Measurements from ENCODE around the gene B3GLCT.
A peak's percentile ranks its signal among the peaks of the same experiment; 100 is the strongest.
"Not testable (repeated sequence)": the region's sequence is repeated elsewhere in the genome, so short reads cannot be mapped to it uniquely, and the experiment has no call there.

B3GLCT gene

DNA sequence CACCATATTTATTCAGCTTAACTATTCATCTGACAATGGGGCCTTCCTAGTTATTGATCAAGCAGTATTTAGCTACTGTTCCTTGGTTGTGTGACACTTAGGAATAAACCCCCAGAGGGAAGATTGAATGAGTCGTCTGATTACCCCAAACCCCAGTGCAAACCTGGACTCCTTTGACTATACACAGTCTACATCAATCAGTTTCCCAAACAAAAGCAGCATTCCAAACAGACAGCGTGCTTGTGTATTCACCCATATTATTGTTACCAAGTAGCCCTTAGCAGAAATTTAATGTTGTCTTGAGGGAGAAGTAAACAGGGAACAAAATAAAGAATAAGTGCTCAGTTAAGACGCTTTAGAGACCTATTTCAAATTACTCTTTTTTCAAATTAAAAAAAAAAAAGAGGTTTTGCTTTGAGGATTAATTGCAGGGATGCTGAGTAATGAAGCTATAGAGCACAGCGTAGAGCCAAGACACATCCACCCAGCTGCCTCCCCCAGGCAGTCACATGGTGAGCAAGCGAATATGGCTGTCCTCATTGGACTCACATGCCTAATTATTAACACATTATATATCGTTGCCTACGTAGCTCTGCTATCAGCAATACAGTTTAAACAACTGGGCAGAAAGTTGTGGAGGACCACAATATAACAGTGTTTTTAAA, 14.7 kb upstream of the B3GLCT start:
- no peak for DNase-seq

DNA sequence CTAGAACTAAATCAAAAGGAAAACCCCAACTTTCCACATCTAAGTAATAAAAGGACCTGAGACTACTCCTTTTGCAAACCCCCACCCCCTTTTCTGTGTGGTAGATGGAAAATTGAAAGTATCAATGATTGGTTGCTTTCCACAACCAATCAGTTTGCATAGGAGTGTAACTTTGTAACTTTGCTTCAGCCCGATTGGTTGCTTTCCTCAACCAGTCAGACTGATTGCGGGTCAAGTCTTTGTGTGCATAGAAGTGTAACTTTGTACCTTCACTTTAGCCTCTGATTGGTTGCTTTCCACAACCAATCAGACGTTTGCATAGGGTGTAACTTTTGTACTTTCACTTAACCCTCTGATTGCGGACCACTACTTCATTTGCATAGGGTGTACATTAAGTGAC, 8.0 kb upstream of the B3GLCT start:
- DNase-seq, result no peak

- DNase-seq, result no peak
These were observed 7.5 kb upstream of the B3GLCT start for GRCh38 chr13:31192306-31192705.

DNA sequence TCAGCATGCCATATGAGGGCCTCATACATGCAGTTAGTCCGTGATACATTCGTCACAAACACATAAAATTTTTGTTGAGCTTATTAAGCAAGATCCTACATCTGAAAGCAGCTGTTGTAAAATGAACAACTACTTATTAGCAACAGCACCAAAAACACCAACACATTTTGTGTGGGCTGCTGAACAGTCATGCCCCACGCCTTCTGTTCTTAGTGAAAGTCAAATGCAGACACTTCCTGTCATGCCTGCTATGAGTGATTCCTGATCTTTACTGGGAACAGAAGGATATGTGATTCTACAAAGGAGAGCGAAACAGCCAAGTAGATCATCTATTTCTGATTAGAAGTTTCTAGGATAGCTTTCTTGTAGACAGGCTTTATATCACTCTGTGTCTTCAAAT, 4.2 kb upstream of the B3GLCT start:
- no peak for DNase-seq

GRCh38 chr13:31196992-31197391, 2.8 kb upstream of the B3GLCT start:
- no peak for DNase-seq

DNA sequence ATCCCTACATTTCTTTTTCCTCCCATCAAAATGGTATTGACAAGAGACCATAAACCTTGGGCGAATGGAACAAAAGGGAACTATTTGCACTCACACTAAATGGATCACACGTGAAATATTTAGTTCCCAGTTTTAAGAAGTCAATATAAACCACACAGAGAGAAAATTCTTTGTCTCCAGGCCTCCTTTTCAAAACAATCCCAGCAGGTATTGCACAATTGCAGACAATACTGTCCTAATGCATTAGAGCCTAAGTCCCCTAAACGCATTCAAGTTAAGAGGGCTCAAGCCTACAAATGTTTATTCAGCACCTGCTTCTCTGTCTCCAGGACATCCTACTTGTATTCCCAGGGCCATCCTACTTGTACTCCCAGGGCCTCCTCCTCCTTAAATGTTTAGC, 1.3 kb upstream of the B3GLCT start:
- no peak for DNase-seq

- no peak for DNase-seq
These were observed 287 bp upstream of the B3GLCT start for GRCh38 chr13:31199527-31199848.

DNA sequence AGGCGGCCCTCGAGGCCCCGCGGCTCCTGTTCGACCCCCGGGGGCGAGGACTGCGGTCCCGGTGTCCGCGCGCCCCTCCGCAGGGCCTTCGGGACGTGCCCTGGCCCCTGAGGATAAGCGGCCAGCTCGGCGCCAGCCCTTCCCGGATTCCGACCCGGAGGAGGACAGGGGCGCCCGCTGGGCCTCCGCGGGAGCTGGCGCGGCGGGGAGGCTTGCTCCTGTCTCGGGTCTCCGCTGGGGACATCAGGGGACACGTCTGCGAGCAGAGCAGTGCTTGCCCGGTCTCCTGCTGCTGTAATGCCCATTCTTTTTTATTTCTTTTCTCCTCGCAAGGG, 829 bp downstream of the B3GLCT start:
- peak; percentile 67 for DNase-seq

- DNase-seq, result no peak
These were observed 1.7 kb downstream of the B3GLCT start for GRCh38 chr13:31201341-31202031.

DNA sequence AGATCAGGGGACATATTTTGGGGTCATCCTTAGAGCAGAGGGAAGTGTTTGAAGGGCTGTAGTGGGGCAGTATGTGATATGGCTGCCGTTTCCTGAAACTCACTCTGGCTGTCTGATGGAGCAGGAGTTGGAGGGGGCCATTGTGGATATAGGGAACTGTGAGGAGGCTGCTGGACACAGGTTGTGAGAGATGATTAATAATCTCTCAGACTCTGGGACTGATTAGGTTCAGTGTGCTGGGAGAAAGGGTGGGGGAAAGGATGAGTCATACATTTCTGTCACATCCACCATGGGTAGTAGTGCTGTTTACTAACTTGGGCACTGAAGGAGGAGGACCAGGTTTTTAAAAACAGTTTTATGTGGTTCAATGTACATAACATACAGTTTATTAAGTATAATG, 4.8 kb downstream of the B3GLCT start:
- no peak for DNase-seq

- no peak for DNase-seq
These were observed 8.1 kb downstream of the B3GLCT start for GRCh38 chr13:31207661-31208552.

DNA sequence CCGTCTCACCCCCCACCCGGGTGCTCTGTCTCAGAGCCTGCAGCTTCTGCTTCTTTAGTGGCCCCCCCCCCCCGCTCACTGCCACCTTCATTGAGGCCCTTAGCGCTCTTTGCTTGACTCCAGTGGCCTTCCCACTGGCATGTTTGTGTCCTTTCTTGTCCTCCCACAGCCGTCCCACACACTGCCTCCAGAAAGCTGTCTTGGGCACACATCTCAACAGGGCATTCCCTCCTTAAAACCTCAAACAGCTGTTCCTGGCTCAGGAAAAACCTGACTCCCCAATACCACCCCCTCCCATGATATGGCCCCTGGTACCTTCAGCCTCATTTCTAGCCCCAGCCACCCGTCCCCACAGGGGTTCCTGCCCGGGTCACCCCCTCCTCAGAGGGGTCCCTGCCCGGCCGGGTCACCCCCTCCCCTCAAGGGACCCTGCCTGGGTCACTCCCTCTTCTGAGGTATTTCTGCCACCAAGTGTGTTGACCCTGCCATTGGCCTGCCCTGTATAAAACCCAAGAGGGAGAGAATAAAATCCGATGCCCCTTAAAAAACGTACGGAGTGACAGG, 8.9 kb downstream of the B3GLCT start:
- no peak for DNase-seq

DNA sequence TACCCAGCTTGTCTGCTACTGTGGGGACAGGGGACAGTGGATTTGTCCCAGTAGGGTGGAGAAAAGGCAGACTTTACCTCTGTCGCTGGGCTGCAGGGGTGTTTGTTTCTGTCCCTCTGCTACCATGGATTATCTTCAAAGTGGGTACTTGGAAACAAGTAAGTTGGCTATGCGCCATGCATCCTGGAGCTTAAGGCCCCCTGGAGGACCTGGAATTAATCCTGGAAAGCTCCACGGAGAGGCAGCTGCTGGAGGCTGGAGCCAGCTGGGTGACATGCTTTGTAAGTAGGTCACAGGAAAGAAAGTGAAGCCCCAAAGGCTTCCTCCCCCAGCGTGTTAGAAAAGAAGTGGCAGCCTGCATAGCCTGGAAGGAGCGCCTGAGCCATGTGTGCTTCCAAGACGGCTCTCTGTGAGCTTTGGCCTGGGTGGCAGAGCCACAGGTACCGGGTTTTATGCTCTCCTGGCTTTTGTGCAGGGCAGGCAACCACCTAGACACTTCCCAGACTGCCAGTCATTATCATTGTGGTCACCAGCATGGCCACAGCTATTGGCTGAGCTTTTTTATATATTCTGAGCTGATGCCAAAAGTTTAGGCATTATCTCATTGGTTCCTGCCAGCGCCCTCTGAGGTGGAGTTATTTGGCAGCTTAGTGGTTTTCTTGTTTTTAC, 9.5 kb downstream of the B3GLCT start:
- DNase-seq, result no peak

DNA sequence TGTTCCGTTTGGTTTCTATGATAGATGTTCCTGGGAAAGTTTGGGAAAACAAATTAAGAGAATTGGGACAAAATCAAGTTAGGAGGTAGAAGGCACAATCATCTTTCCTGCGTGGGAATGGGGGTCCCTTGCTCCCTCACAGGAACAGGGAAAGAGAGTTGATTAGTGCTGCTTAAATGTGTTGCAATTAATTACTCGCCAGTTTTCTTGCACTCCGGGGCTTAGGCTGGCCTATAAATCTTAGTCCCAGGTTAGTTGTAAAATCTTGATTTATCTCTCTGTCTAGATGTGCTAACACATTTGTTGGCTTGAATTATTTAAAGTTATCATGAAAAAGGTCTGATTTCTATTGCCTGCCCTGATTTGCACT, 10.1 kb downstream of the B3GLCT start:
- DNase-seq, result no peak

- no peak for DNase-seq
These were observed 14.0 kb downstream of the B3GLCT start for GRCh38 chr13:31213651-31214289.

- no peak for DNase-seq
These were observed 14.7 kb downstream of the B3GLCT start for GRCh38 chr13:31214435-31214834.

DNA sequence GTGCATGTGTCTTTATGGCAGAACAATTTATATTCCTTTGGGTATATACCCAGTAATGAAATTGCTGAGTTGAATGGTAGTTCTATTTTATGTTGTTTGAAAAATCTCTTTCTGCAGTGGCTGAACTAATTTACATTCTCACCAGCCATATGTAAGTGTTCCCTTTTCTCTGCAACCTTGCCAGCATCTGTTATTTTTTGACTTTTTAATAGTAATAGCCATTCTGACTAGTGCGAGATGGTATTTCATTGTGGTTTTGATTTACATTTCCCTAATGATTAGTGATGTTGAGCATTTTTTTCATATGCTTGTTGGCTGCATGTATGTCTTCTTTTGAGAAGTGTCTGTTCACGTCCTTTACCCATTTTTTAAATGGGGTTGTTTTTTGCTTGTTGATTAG, 17.1 kb downstream of the B3GLCT start:
- DNase-seq, result not testable (repeated sequence)

DNA sequence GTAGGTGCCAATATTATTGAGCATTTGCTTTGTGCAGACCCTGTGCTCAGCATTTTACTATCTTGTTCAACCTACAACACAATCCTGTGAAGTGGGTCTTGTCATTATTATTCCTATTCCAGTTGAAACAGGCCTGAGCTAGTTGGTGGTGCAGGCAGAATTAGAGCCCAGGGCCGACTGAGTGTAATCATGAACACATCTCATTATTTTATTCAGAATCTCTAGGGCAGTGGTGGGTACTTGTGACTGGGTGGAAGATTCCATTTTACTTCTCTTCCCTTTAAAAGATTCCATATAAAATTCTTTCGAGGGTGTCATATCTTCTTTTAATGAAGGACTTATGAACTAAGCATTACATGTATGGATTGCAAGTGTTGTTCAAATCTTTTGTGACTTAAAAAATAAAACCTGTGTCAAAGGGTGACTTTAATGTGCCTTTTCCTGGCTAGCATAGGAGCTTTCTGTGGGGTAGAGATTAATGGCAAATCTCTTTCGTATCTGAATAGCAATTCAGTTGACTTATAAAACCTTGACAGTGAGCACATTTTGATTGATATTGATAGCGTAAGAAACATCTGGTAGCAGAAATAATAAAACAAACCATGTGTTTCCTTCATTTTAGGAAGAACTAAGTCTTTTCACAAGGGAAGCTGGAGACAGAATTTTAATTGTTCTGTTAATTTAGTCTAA, 20.3 kb downstream of the B3GLCT start:
- no peak for DNase-seq

DNA sequence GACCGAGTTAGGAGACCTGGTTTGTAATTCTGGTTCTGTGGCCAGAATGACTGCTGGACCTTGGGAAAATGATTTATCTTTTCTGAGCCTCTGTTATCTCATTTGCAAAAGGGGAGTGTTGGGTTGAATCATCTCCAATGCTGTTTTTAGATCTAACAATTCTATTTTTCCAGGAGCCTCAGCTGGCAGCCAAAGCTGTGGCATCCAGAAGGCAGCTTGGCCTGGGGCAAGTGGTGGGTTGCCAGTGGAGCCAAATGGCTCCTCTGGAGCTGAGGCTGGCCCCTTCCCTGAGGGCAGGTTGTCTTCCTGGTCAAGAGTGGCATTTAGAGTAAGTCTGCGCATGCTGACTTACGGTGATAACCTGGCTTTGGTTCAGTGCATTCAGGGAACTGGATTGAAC, 21.3 kb downstream of the B3GLCT start:
- no peak for DNase-seq

GRCh38 chr13:31223215-31223614, 23.4 kb downstream of the B3GLCT start:
- DNase-seq, result no peak

DNA sequence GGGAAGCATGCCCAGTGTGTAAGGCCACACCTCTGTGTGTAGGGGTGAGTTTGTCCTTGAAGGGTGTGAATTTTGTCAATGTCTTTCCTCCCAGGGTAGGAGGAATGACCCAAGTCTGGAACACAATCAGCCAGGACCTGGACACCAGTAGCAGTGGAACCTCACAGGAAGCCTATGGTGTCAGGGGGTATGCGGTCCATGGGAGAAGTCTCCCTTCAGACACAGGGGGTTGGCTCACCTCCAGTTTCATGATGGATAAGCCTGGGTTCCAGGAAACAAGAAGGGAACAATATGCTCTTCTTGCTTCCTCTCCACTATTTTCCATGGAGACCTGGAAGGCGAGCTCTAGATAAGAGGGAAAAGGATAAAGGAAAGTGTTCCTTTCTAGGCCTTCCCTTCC, 23.9 kb downstream of the B3GLCT start:
- DNase-seq, result no peak

GRCh38 chr13:31224174-31224669, 24.4 kb downstream of the B3GLCT start:
- DNase-seq, result no peak
